ENCODE results near the gene CAPN9. TPM values are rescaled to one million over a fixed set of nuclear protein-coding genes. Genes with fewer than 3 reads are reported as not detected.

CAPN9 gene
- total and polyA plus RNA-seq, 4 experiments from 2014 or later, result 0.24 TPM; not detected in 3

DNA sequence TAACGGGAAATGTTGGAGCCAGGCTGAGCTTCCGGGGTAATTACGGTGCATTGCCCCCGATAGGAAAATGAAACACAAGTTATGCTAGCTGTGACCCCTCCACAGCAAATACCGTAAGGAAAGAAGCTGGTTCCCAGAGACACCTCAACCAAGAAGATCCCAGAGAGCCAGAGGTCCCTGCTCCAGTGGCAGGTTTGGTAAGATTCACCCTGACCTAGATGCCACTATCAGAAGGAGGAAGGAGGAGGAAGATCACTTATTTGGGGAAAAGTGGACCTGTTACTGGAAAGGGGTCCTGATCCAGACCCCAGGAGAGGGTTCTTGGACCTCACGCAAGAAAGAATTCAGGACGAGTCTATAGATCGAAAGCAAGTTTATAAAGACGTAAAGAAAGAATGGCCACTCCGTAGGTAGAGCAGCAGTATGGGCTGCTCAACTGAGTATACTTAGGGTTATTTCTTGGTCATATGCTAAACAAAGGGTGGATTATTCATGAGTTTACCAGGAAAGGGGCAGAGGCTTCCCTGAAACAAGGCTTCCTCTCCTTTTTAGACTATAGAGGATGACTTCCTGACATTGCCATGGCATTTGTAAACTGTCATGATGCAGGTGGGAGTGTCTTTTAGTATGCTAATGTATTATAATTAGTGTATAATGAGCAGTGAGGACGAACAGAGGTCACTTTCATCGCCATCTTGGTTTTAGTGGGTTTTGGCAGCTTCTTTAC, 7.5 kb upstream of the CAPN9 start:
- Histone ChIP-seq H3K27me3 (ENCODE audit: insufficient read depth, low read length) (no peaks in the 10 kb centered on the region), H3K36me3 (ENCODE audit: insufficient read depth, low read length) (no peaks in the 10 kb centered on the region), H3K4me1 (ENCODE audit: insufficient read depth, low read length) (no peaks in the 10 kb centered on the region), H3K27ac (ENCODE audit: low read depth, low read length) (no peak overlapping the region), H3K9me3 (ENCODE audit: control insufficient read depth in 1 of 2, low read length in 2 of 2) (no peaks in the 10 kb centered on the region), H3K4me3 (ENCODE audit: low read length in 2 of 2) (no peak overlapping the region)
- H3K4me1 Mint-ChIP-seq, result peaks cover 0 to 4% (median 0%) of the 10 kb centered on the region in 4 donors
- H3K9me3 Mint-ChIP-seq, result peaks cover 0 to 7% (median 0%) of the 10 kb centered on the region in 8 donors
- H3K27ac Mint-ChIP-seq, result no peak overlapping the region
- peaks cover 7 to 18% of the 10 kb centered on the region in 2 donors for H3K27me3 Mint-ChIP-seq
- H3K36me3 Mint-ChIP-seq, result no peaks in the 10 kb centered on the region
- no peak for DNase-seq
- CTCF ChIA-PET (ENCODE audit: partially characterized antibody), result no interaction called here
- POLR2A ChIA-PET (ENCODE audit: partially characterized antibody), result no interaction called here
- intact Hi-C loops (cut with micrococcal nuclease), result no loop called here
- no peak overlapping the region for H3K4me3 Mint-ChIP-seq

DNA sequence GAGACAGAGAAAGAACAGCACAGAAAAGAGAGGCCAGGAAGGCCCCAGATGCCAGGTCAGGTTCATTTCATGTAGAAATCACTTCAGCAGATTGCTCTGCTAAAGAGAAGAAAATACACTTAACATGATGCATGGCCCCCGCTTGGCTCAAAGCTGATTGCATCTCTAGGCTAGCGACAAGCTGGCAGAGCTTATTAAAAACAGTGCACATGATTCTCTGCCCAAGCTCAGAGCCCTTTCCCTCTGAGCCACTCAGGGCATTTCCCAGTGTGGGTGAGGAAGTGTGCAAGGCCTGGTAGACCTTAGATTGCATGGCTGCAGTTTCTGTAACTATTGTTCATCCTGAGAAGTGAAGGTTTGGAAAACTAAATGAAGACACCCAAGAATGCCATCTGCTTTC, 3.3 kb upstream of the CAPN9 start:
- Histone ChIP-seq H3K27ac (ENCODE audit: low read depth, low read length) (no peak overlapping the region), H3K4me1 (ENCODE audit: insufficient read depth, low read length) (no peaks in the 10 kb centered on the region), H3K36me3 (ENCODE audit: insufficient read depth, low read length) (no peaks in the 10 kb centered on the region), H3K4me3 (ENCODE audit: low read length in 2 of 2) (no peak overlapping the region), H3K27me3 (ENCODE audit: insufficient read depth, low read length) (no peaks in the 10 kb centered on the region), H3K9me3 (ENCODE audit: control insufficient read depth in 1 of 2, low read length in 2 of 2) (no peaks in the 10 kb centered on the region)
- Mint-ChIP-seq H3K4me1 (peaks cover 0 to 4% (median 0%) of the 10 kb centered on the region in 4 donors), H3K9me3 (no peaks in the 10 kb centered on the region), H3K27me3 (peaks cover 4 to 18% of the 10 kb centered on the region in 2 donors), H3K36me3 (no peaks in the 10 kb centered on the region), H3K4me3 (no peak overlapping the region), H3K27ac (no peak overlapping the region)
- ChIA-PET POLR2A (ENCODE audit: partially characterized antibody) (no interaction called here), CTCF (ENCODE audit: partially characterized antibody) (no interaction called here)
- DNase-seq, result no peak
- intact Hi-C loops (cut with micrococcal nuclease), result no loop called here

DNA sequence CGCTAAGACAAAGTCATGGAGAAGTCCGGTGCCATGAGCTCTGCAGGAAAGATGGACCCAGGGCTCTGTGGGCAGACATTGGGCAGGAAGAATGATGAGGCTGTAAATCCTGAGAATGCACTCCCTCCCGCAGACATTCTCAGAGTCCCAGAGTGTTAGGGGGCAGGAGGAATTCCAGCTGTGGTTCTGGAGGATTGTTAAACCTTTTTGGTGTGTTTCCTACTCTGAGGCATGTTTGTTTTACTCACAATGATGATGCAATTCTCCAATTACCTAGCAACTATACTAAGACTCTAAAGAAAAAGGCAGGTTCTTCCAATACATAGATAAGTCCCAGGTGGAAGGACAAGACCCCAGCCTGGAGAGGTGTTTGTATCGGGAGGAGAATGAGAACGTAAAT, 2.8 kb upstream of the CAPN9 start:
- Mint-ChIP-seq H3K27me3 (peaks cover 4 to 16% of the 10 kb centered on the region in 2 donors), H3K4me3 (no peak overlapping the region), H3K36me3 (no peaks in the 10 kb centered on the region), H3K9me3 (no peaks in the 10 kb centered on the region), H3K4me1 (peaks cover 0 to 4% (median 0%) of the 10 kb centered on the region in 4 donors), H3K27ac (no peak overlapping the region)
- Histone ChIP-seq H3K27me3 (ENCODE audit: insufficient read depth, low read length) (no peaks in the 10 kb centered on the region), H3K4me1 (ENCODE audit: insufficient read depth, low read length) (no peaks in the 10 kb centered on the region), H3K36me3 (ENCODE audit: insufficient read depth, low read length) (no peaks in the 10 kb centered on the region), H3K27ac (ENCODE audit: low read depth, low read length) (no peak overlapping the region), H3K9me3 (ENCODE audit: control insufficient read depth in 1 of 2, low read length in 2 of 2) (no peaks in the 10 kb centered on the region), H3K4me3 (ENCODE audit: low read length in 2 of 2) (no peak overlapping the region)
- DNase-seq, result no peak
- intact Hi-C loops (cut with micrococcal nuclease), result no loop called here
- ChIA-PET POLR2A (ENCODE audit: partially characterized antibody) (no interaction called here), CTCF (ENCODE audit: partially characterized antibody) (no interaction called here)

DNA sequence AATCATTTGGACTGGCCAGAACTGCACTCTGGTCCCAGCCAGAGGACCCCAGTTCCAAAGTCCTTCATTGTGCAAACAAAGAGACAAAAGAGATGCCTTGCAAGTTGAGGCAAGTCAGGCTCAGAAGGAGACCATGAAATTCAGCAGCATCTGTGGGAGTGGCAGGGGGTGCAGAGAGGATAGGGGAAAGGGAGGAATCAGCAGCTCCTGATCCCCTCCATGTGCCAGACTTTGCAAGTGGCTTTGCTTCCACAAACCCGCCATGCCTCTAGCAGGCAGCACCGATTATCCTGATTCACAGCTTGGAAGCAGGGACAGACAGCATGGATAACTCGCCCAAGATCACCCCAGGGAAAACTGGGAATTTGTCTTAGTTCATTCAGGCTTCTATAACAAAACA, 2.1 kb upstream of the CAPN9 start:
- Histone ChIP-seq H3K4me3 (ENCODE audit: low read length in 2 of 2) (no peak overlapping the region), H3K36me3 (ENCODE audit: insufficient read depth, low read length) (no peaks in the 10 kb centered on the region), H3K9me3 (ENCODE audit: control insufficient read depth in 1 of 2, low read length in 2 of 2) (no peaks in the 10 kb centered on the region), H3K27ac (ENCODE audit: low read depth, low read length) (no peak overlapping the region), H3K27me3 (ENCODE audit: insufficient read depth, low read length) (no peaks in the 10 kb centered on the region), H3K4me1 (ENCODE audit: insufficient read depth, low read length) (no peaks in the 10 kb centered on the region)
- Mint-ChIP-seq H3K9me3 (no peaks in the 10 kb centered on the region), H3K27me3 (peaks cover 3 to 16% of the 10 kb centered on the region in 2 donors), H3K27ac (no peak overlapping the region), H3K4me3 (no peak overlapping the region), H3K36me3 (no peaks in the 10 kb centered on the region), H3K4me1 (peaks cover 0 to 4% (median 0%) of the 10 kb centered on the region in 4 donors)
- intact Hi-C loops (cut with micrococcal nuclease), result no loop called here
- no peak for DNase-seq
- CTCF ChIA-PET (ENCODE audit: partially characterized antibody), result no interaction called here
- POLR2A ChIA-PET (ENCODE audit: partially characterized antibody), result no interaction called here

DNA sequence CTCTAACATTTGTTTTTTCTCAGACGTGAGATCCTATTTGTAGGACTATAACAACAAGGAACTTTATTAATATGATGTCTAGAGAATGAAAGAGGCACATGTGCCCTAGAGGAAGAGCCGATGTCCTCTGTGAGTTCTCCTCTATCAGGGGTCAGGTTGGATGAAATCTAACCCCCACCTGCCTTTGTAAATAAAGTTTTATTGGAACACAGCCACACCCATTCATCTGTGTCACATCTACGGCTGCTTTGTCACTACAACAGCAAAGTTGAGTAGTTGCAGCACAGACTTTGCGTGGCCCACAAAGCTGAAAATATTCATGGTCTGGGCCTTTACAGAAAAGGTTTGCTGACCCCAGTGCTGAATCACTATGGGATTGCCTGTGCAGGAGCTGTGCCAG, 571 bp upstream of the CAPN9 start:
- no peak for DNase-seq
- Mint-ChIP-seq H3K27me3 (peaks cover 8 to 9% of the 10 kb centered on the region in 2 donors), H3K9me3 (no peaks in the 10 kb centered on the region), H3K4me3 (no peak overlapping the region), H3K36me3 (no peaks in the 10 kb centered on the region), H3K4me1 (peaks cover 0 to 4% (median 0%) of the 10 kb centered on the region in 4 donors), H3K27ac (no peak overlapping the region)
- ChIA-PET POLR2A (ENCODE audit: partially characterized antibody) (no interaction called here), CTCF (ENCODE audit: partially characterized antibody) (no interaction called here)
- intact Hi-C loops (cut with micrococcal nuclease), result no loop called here
- no peaks in the 10 kb centered on the region for H3K27me3 ChIP-seq (ENCODE audit: insufficient read depth, low read length)
- H3K27ac ChIP-seq (ENCODE audit: low read depth, low read length), result no peak overlapping the region
- H3K9me3 ChIP-seq (ENCODE audit: control insufficient read depth in 1 of 2, low read length in 2 of 2), result no peaks in the 10 kb centered on the region
- H3K36me3 ChIP-seq (ENCODE audit: insufficient read depth, low read length), result no peaks in the 10 kb centered on the region
- no peak overlapping the region for H3K4me3 ChIP-seq (ENCODE audit: low read length in 2 of 2)
- H3K4me1 ChIP-seq (ENCODE audit: insufficient read depth, low read length), result no peaks in the 10 kb centered on the region

DNA sequence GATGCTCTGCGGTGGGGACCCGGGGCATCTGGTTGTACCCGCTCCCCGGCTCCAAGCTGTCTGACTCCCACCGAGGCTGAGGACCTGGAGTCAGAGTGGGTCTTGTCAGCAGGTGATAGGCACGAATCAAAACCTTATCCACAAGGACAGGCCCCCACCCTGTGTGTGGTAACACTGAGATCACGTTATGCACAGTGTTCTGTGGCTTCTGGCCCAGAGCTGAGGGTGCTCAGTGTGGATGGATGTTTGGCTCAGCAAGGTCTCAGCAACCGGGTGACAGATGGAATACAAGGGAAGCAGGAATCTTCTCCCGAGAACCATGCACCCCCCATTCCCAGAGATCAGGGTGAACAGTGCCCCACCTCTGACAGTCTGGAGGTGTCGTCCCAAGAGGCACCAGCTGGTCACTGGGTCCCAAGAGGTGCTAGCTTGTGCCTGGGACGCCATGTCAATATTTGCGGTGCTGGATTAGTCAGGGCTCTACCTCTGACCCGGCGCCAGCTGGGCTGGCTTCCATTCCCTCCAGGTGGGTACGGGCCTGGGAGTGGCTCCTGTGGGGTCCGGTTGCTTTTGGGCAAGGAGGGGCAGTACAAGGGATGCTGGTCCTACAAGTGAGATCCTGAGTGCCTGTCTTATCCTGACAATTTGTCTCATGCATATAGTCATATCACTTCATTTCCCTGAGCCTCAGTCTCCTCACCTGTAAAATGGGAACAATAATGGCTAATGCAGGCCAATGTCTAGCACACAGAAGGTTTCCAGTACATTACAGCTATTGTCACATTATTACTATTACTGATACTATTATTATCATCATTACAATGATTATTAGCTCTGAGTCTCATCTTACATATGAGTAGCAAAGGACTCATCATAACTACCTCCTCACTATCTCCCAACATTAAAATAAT, 957 bp downstream of the CAPN9 start:
- H3K27ac Mint-ChIP-seq, result no peak overlapping the region
- ChIA-PET POLR2A (ENCODE audit: partially characterized antibody) (no interaction called here), CTCF (ENCODE audit: partially characterized antibody) (no interaction called here)
- intact Hi-C loops (cut with micrococcal nuclease), result no loop called here
- H3K4me3 ChIP-seq (ENCODE audit: low read length in 2 of 2), result no peak overlapping the region
- H3K9me3 ChIP-seq (ENCODE audit: control insufficient read depth in 1 of 2, low read length in 2 of 2), result no peaks in the 10 kb centered on the region
- H3K27me3 ChIP-seq (ENCODE audit: insufficient read depth, low read length), result no peaks in the 10 kb centered on the region
- H3K4me1 ChIP-seq (ENCODE audit: insufficient read depth, low read length), result no peaks in the 10 kb centered on the region
- no peak overlapping the region for H3K27ac ChIP-seq (ENCODE audit: low read depth, low read length)
- H3K27me3 Mint-ChIP-seq, result peaks cover 8 to 12% of the 10 kb centered on the region in 2 donors
- H3K36me3 ChIP-seq (ENCODE audit: insufficient read depth, low read length), result no peaks in the 10 kb centered on the region
- H3K36me3 Mint-ChIP-seq, result no peaks in the 10 kb centered on the region
- H3K9me3 Mint-ChIP-seq, result no peaks in the 10 kb centered on the region
- peaks cover 0 to 9% (median 1%) of the 10 kb centered on the region in 4 donors for H3K4me1 Mint-ChIP-seq
- H3K4me3 Mint-ChIP-seq, result no peak overlapping the region
- DNase-seq, result no peak

DNA sequence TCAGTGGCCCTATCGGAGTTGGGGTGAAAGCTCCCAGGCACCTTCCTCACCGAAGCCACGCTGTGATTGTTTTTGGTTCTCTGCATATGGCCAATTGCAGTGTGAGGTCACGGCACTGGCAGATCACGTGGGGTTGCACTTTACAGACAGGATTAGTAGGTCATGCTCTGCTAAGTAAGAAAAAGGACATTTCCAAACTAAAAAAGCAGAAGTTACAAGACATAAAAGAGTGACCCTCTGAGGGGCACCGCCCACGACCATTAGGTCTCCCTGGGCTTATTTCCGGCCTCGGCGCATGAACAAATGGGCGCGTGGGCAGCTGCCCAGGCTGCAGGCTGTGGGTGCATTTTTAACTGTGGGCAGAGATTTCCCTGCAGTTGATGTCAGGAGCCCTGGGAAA, 2.0 kb downstream of the CAPN9 start:
- peaks cover 7 to 8% of the 10 kb centered on the region in 2 donors for H3K27me3 Mint-ChIP-seq
- no peaks in the 10 kb centered on the region for H3K9me3 Mint-ChIP-seq
- DNase-seq, result no peak
- Histone ChIP-seq H3K4me3 (ENCODE audit: low read length in 2 of 2) (no peak overlapping the region), H3K27me3 (ENCODE audit: insufficient read depth, low read length) (no peaks in the 10 kb centered on the region), H3K36me3 (ENCODE audit: insufficient read depth, low read length) (no peaks in the 10 kb centered on the region), H3K9me3 (ENCODE audit: control insufficient read depth in 1 of 2, low read length in 2 of 2) (no peaks in the 10 kb centered on the region), H3K27ac (ENCODE audit: low read depth, low read length) (no peak overlapping the region), H3K4me1 (ENCODE audit: insufficient read depth, low read length) (no peaks in the 10 kb centered on the region)
- ChIA-PET CTCF (ENCODE audit: partially characterized antibody) (no interaction called here), POLR2A (ENCODE audit: partially characterized antibody) (no interaction called here)
- intact Hi-C loops (cut with micrococcal nuclease), result no loop called here
- H3K27ac Mint-ChIP-seq, result no peak overlapping the region
- no peaks in the 10 kb centered on the region for H3K36me3 Mint-ChIP-seq
- H3K4me1 Mint-ChIP-seq, result peaks cover 0 to 11% (median 4%) of the 10 kb centered on the region in 4 donors
- H3K4me3 Mint-ChIP-seq, result no peak overlapping the region

Data from CD4-positive, alpha-beta memory T cell (primary cell).